ENCODE measurements around the gene RGL3.

Gene RGL3

GRCh38 chr19:11447347-11448262, 28.5 kb upstream of the RGL3 start:
- TF ChIP-seq CTCF (IDR thresholded peaks at IDR 0.05; ENCODE audit: borderline replicate concordance, insufficient read depth, low read depth, low read length), result no peak
- no peak overlapping the region for H3K4me3 ChIP-seq (ENCODE audit: low read depth, low read length)

GRCh38 chr19:11446652-11447301, 27.7 kb upstream of the RGL3 start:
- peak; percentile 77 for TF ChIP-seq CTCF (IDR thresholded peaks at IDR 0.05; ENCODE audit: borderline replicate concordance, insufficient read depth, low read depth, low read length)
- H3K4me3 ChIP-seq (ENCODE audit: low read depth, low read length), result no peak overlapping the region

- no peak for TF ChIP-seq CTCF (IDR thresholded peaks at IDR 0.05; ENCODE audit: borderline replicate concordance, insufficient read depth, low read depth, low read length)
- H3K4me3 ChIP-seq (ENCODE audit: low read depth, low read length), result no peak overlapping the region
Observed at GRCh38 chr19:11446271-11446651, 27.1 kb upstream of the RGL3 start.

GRCh38 chr19:11445141-11445540, 26.0 kb upstream of the RGL3 start:
- H3K4me3 ChIP-seq (ENCODE audit: low read depth, low read length), result no peak overlapping the region
- no peak for TF ChIP-seq CTCF (IDR thresholded peaks at IDR 0.05; ENCODE audit: borderline replicate concordance, insufficient read depth, low read depth, low read length)

- TF ChIP-seq CTCF (IDR thresholded peaks at IDR 0.05; ENCODE audit: borderline replicate concordance, insufficient read depth, low read depth, low read length), result no peak
- H3K4me3 ChIP-seq (ENCODE audit: low read depth, low read length), result no peak overlapping the region
Observed at GRCh38 chr19:11444059-11444458, 24.9 kb upstream of the RGL3 start.

- no peak overlapping the region for H3K4me3 ChIP-seq (ENCODE audit: low read depth, low read length)
- no peak for TF ChIP-seq CTCF (IDR thresholded peaks at IDR 0.05; ENCODE audit: borderline replicate concordance, insufficient read depth, low read depth, low read length)
Observed at GRCh38 chr19:11437955-11438354, 18.8 kb upstream of the RGL3 start.

All from GM12875 (cell line).